Neural cell (in vitro differentiated cells): Measurements from ENCODE around the gene NMUR1. TPM values are rescaled to one million over a fixed set of nuclear protein-coding genes. Genes with fewer than 3 reads are reported as not detected.

Experiments
- H2AFZ ChIP-seq: fragments of 200-600, 300-800 bp; sonication (generic), shearing (Covaris generic); 2 replicates; pipeline ENCODE4 v1.6.0; 2014; ENCODE audit warnings: low read depth, mild to moderate bottlenecking, antibody characterized with exemption, low read length, moderate library complexity
- H3F3A ChIP-seq: fragments of 200-600 bp; shearing (Covaris generic); 2 replicates; pipeline ENCODE4 v1.6.1; 2016; ENCODE audit warnings: mild to moderate bottlenecking, moderate library complexity, mixed read lengths, antibody characterized with exemption, low read length; ENCODE audit not compliant: insufficient read depth, poor library complexity, severe bottlenecking
- H3K27ac ChIP-seq: fragments of 200-600, 300-800 bp; sonication (generic), shearing (Covaris generic); 2 replicates; pipeline ENCODE4 v1.5.1; 2014; ENCODE audit warnings: mild to moderate bottlenecking, low read length, moderate library complexity
- H3K27me3 ChIP-seq: fragments of 300-800, 200-600 bp; sonication (generic), shearing (Covaris generic); 2 replicates; pipeline ENCODE4 v1.6.0; 2014; ENCODE audit warnings: mild to moderate bottlenecking, low read depth, low read length, moderate library complexity; ENCODE audit not compliant: insufficient read depth
- H3K36me3 ChIP-seq: fragments of 300-800, 200-600 bp; sonication (generic), shearing (Covaris generic); 2 replicates; pipeline ENCODE4 v1.5.1; 2014; ENCODE audit warnings: mild to moderate bottlenecking, antibody characterized with exemption, low read length, moderate library complexity; ENCODE audit not compliant: insufficient read depth
- H3K4me2 ChIP-seq: fragments of 300-800, 200-600 bp; sonication (generic), shearing (Covaris generic); 2 replicates; pipeline ENCODE4 v1.6.0; 2014; ENCODE audit warnings: mild to moderate bottlenecking, low read length
- H3K4me3 ChIP-seq: fragments of 300-800, 200-600 bp; sonication (generic), shearing (Covaris generic); 2 replicates; pipeline ENCODE4 v1.5.1; 2014; ENCODE audit warnings: mild to moderate bottlenecking, low read length, moderate library complexity
- H3K79me2 ChIP-seq: fragments of 200-600 bp; shearing (Covaris generic); replicated peaks from 2 replicates; pipeline ENCODE4 v1.6.0; 2014; ENCODE audit warnings: mild to moderate bottlenecking, low read length, moderate library complexity; ENCODE audit not compliant: insufficient read depth
- H3K9ac ChIP-seq: fragments of 300-800, 200-600 bp; sonication (generic), shearing (Covaris generic); 2 replicates; pipeline ENCODE4 v1.6.1; 2016; ENCODE audit warnings: mild to moderate bottlenecking, low read length, mixed read lengths
- H3K9me2 ChIP-seq: fragments of 200-600 bp; shearing (Covaris generic); 2 replicates; pipeline ENCODE4 v1.6.1; 2016; ENCODE audit warnings: mild to moderate bottlenecking, low read length, mixed read lengths; ENCODE audit not compliant: insufficient read depth
- H3K9me3 ChIP-seq: fragments of 200-600, 300-800 bp; sonication (generic), shearing (Covaris generic); 2 replicates; pipeline ENCODE4 v1.6.1; 2016; ENCODE audit warnings: mild to moderate bottlenecking, mixed run types, low read length, moderate library complexity, mixed read lengths
- H4K20me1 ChIP-seq: fragments of 200-600 bp; shearing (Covaris generic); 2 replicates; pipeline ENCODE4 v1.6.1; 2016; ENCODE audit warnings: mild to moderate bottlenecking, mixed run types; ENCODE audit not compliant: insufficient read depth
- CTCF ChIP-seq: fragments of 450-650 bp; IDR thresholded peaks from 2 replicates; pipeline ENCODE4 v1.5.1; 2014; ENCODE audit warnings: antibody characterized with exemption, mild to moderate bottlenecking, moderate library complexity; ENCODE audit not compliant: poor library complexity, severe bottlenecking
- EP300 ChIP-seq: fragments of 450-650 bp; conservative IDR thresholded peaks from 2 replicates; pipeline ENCODE4 v1.6.1; 2014; ENCODE audit warnings: antibody characterized with exemption, mild to moderate bottlenecking, moderate library complexity; ENCODE audit not compliant: poor library complexity, severe bottlenecking
- EZH2 ChIP-seq: fragments of 200-600, 300-800 bp; shearing (Covaris generic), sonication (generic); IDR thresholded peaks from 2 replicates; pipeline ENCODE4 v1.6.1; 2014; ENCODE audit warnings: antibody characterized with exemption, low read length, borderline replicate concordance, mild to moderate bottlenecking; ENCODE audit not compliant: insufficient read depth, poor library complexity, severe bottlenecking
- MXI1 ChIP-seq: fragments of 450-650 bp; conservative IDR thresholded peaks from 2 replicates; pipeline ENCODE4 v1.6.1; 2014; ENCODE audit warnings: antibody characterized with exemption, mild to moderate bottlenecking; ENCODE audit not compliant: poor library complexity, severe bottlenecking
- POLR2AphosphoS5 ChIP-seq: IDR thresholded peaks from 2 replicates; pipeline ENCODE4 v1.6.1; 2012
- RAD21 ChIP-seq: fragments of 450-650 bp; conservative IDR thresholded peaks from 2 replicates; pipeline ENCODE4 v1.6.1; 2014; ENCODE audit warnings: antibody characterized with exemption, mild to moderate bottlenecking, moderate library complexity
- SMC3 ChIP-seq: fragments of 450-650 bp; conservative IDR thresholded peaks from 2 replicates; pipeline ENCODE4 v1.6.1; 2014; ENCODE audit warnings: antibody characterized with exemption, mild to moderate bottlenecking, moderate library complexity; ENCODE audit not compliant: poor library complexity
- TAF1 ChIP-seq: IDR thresholded peaks from 2 replicates; pipeline ENCODE4 v1.6.1; 2012; ENCODE audit warnings: low read depth
- polyA plus RNA-seq: library from polyadenylated mRNA; depleted of rRNA; stranded (reverse); fragments of >200 nt; gene quantifications from 2 replicates; pipeline ENCODE4 v1.2.3, GENCODE V29; 2014
- TF ChIP-seq, protein P1 (sequence below): IDR thresholded peaks from 2 replicates; pipeline ENCODE4 v1.6.1; 2012; ENCODE audit warnings: borderline replicate concordance

Gene NMUR1
- polyA plus RNA-seq, 1 donor from 2014 or later, result not detected

GRCh38 chr2:231567159-231567558 is 36.9 kb upstream of the NMUR1 start:
- Histone ChIP-seq H3K36me3 (no peaks in the 10 kb centered on the region), H3K4me3 (no peak overlapping the region), H4K20me1 (no peaks in the 10 kb centered on the region), H3K79me2 (no peaks in the 10 kb centered on the region), H3F3A (no peaks in the 10 kb centered on the region), H3K9me2 (no peaks in the 10 kb centered on the region), H3K27ac (no peak overlapping the region), H2AFZ (no peak overlapping the region), H3K9ac (no peak overlapping the region), H3K9me3 (no peaks in the 10 kb centered on the region), H3K4me2 (no peak overlapping the region), H3K27me3 (no peaks in the 10 kb centered on the region)
- TF ChIP-seq EZH2 (no peak), CTCF (no peak), SMC3 (no peak), MXI1 (no peak), TAF1 (no peak), RAD21 (no peak), POLR2AphosphoS5 (no peak)
- TF ChIP-seq, protein P1, sequence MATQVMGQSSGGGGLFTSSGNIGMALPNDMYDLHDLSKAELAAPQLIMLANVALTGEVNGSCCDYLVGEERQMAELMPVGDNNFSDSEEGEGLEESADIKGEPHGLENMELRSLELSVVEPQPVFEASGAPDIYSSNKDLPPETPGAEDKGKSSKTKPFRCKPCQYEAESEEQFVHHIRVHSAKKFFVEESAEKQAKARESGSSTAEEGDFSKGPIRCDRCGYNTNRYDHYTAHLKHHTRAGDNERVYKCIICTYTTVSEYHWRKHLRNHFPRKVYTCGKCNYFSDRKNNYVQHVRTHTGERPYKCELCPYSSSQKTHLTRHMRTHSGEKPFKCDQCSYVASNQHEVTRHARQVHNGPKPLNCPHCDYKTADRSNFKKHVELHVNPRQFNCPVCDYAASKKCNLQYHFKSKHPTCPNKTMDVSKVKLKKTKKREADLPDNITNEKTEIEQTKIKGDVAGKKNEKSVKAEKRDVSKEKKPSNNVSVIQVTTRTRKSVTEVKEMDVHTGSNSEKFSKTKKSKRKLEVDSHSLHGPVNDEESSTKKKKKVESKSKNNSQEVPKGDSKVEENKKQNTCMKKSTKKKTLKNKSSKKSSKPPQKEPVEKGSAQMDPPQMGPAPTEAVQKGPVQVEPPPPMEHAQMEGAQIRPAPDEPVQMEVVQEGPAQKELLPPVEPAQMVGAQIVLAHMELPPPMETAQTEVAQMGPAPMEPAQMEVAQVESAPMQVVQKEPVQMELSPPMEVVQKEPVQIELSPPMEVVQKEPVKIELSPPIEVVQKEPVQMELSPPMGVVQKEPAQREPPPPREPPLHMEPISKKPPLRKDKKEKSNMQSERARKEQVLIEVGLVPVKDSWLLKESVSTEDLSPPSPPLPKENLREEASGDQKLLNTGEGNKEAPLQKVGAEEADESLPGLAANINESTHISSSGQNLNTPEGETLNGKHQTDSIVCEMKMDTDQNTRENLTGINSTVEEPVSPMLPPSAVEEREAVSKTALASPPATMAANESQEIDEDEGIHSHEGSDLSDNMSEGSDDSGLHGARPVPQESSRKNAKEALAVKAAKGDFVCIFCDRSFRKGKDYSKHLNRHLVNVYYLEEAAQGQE, result no peak

- TF ChIP-seq EZH2 (no peak), CTCF (no peak), TAF1 (no peak), EP300 (no peak), POLR2AphosphoS5 (no peak), SMC3 (no peak), RAD21 (no peak), MXI1 (no peak)
- TF ChIP-seq, protein P1, result no peak
- H3K27me3 ChIP-seq, result no peaks in the 10 kb centered on the region
- H3K36me3 ChIP-seq, result no peaks in the 10 kb centered on the region
- no peaks in the 10 kb centered on the region for H3F3A ChIP-seq
- no peaks in the 10 kb centered on the region for H4K20me1 ChIP-seq
- H3K79me2 ChIP-seq, result no peaks in the 10 kb centered on the region
- H3K4me2 ChIP-seq, result no peak overlapping the region
- H3K4me3 ChIP-seq, result no peak overlapping the region
- H3K9me2 ChIP-seq, result no peaks in the 10 kb centered on the region
- no peak overlapping the region for H2AFZ ChIP-seq
- H3K9me3 ChIP-seq, result no peaks in the 10 kb centered on the region
- H3K27ac ChIP-seq, result no peak overlapping the region
- H3K9ac ChIP-seq, result no peak overlapping the region
These were observed 35.8 kb upstream of the NMUR1 start for GRCh38 chr2:231565887-231566594.
